GM21528 (cell line): ENCODE results near the gene RBM19.

Experiments
- ATAC-seq: cut with Tn5 transposase; IDR thresholded peaks from one replicate; pipeline ENCODE4 v1.9.1; 2021; ENCODE audit warnings: mild to moderate bottlenecking, moderate library complexity; ENCODE audit not compliant: unreplicated experiment, low FRiP score

RBM19 gene

GRCh38 chr12:113887906-113888305 is 78.2 kb downstream of the RBM19 start:
- ATAC-seq, result no peak

GRCh38 chr12:113886721-113887120 is 79.4 kb downstream of the RBM19 start:
- no peak for ATAC-seq

- no peak for ATAC-seq
Observed at GRCh38 chr12:113884392-113884791, 81.7 kb downstream of the RBM19 start.

GRCh38 chr12:113882690-113883089 is 83.4 kb downstream of the RBM19 start:
- ATAC-seq, result no peak

- no peak for ATAC-seq
Observed at GRCh38 chr12:113880988-113881962, 84.8 kb downstream of the RBM19 start.

- ATAC-seq, result no peak
Observed at GRCh38 chr12:113880326-113880725, 85.8 kb downstream of the RBM19 start.

- ATAC-seq, result no peak
Observed at GRCh38 chr12:113879658-113880057, 86.5 kb downstream of the RBM19 start.

GRCh38 chr12:113877607-113878006 is 88.5 kb downstream of the RBM19 start:
- ATAC-seq, result no peak

- no peak for ATAC-seq
Observed at GRCh38 chr12:113876160-113876559, 90.0 kb downstream of the RBM19 start.

GRCh38 chr12:113875691-113876090 is 90.4 kb downstream of the RBM19 start:
- ATAC-seq, result no peak

- ATAC-seq, result no peak
Observed at GRCh38 chr12:113874999-113875561, 91.0 kb downstream of the RBM19 start.

- no peak for ATAC-seq
Observed at GRCh38 chr12:113874326-113874725, 91.8 kb downstream of the RBM19 start.

- no peak for ATAC-seq
Observed at GRCh38 chr12:113873740-113874139, 92.4 kb downstream of the RBM19 start.

GRCh38 chr12:113870890-113871289 is 95.2 kb downstream of the RBM19 start:
- ATAC-seq, result no peak

- ATAC-seq, result no peak
Observed at GRCh38 chr12:113870035-113870434, 96.1 kb downstream of the RBM19 start.

GRCh38 chr12:113868365-113868764 is 97.8 kb downstream of the RBM19 start:
- no peak for ATAC-seq

- no peak for ATAC-seq
Observed at GRCh38 chr12:113867258-113867657, 98.9 kb downstream of the RBM19 start.

GRCh38 chr12:113866496-113866895 is 99.6 kb downstream of the RBM19 start:
- no peak for ATAC-seq

GRCh38 chr12:113863455-113863845 is 102.7 kb downstream of the RBM19 start:
- no peak for ATAC-seq

- no peak for ATAC-seq
Observed at GRCh38 chr12:113862590-113863454, 103.3 kb downstream of the RBM19 start.
